ENCODE data around the gene SLC12A4. TPM values are rescaled to one million over a fixed set of nuclear protein-coding genes. Genes with fewer than 3 reads are reported as not detected.
A peak's percentile ranks its signal among the peaks of the same experiment; 100 is the strongest.

The SLC12A4 gene
- total and polyA plus RNA-seq, 5 experiments from 2014 or later: 3.0 to 36.4 (median 5.6) TPM

DNA sequence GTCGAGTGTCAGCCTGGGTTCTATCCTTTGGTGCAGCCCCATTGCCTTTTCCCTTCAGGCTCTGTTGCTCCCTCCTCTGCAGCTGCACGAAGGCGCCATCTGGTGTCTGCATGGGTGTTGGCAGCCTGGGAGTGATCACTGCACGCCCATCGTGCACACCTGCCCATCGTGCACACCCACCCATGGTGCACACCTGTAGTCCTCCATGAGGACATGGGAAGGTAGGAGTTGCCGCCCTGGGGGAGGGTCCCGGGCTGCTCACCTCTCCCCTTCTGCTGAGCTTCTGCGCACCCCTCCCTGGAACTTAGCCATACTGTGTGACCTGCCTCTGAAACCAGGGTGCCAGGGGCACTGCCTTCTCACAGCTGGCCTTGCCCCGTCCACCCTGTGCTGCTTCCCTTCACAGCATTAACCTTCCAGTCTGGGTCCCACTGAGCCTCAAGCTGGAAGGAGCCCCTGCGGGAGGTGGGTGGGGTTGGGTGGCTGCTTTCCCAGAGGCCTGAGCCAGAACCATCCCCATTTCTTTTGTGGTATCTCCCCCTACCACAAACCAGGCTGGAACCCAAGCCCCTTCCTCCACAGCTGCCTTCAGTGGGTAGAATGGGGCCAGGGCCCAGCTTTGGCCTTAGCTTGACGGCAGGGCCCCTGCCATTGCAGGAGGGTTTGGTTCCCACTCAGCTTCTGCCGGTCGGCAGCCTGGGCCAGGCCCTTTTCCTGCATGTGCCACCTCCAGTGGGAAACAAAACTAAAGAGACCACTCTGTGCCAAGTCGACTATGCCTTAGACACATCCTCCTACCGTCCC lies 39.7 kb downstream of the SLC12A4 start:
- Mint-ChIP-seq H3K36me3 (peaks cover 0 to 19% (median 0%) of the 10 kb centered on the region in 3 donors), H3K27ac (peak overlapping the region in 7 of 10 donors; percentile 6 to 63 (median 40)), H3K27me3 (no peaks in the 10 kb centered on the region), H3K4me1 (peaks cover 5 to 13% (median 10%) of the 10 kb centered on the region in 4 donors), H3K9me3 (no peaks in the 10 kb centered on the region), H3K4me3 (no peak overlapping the region)
- DNase-seq (peak; percentile 54 to 85 (median 68)), ATAC-seq (peak; percentile 90 to 91)
- POLR2A ChIA-PET: interaction anchor here (0.6 to 1.5 kb wide), 9 partner anchors 8 to 408 kb away, joined by 3 to 5 read pairs (median 3); partner anchors contain the start of gene PSMB10

DNA sequence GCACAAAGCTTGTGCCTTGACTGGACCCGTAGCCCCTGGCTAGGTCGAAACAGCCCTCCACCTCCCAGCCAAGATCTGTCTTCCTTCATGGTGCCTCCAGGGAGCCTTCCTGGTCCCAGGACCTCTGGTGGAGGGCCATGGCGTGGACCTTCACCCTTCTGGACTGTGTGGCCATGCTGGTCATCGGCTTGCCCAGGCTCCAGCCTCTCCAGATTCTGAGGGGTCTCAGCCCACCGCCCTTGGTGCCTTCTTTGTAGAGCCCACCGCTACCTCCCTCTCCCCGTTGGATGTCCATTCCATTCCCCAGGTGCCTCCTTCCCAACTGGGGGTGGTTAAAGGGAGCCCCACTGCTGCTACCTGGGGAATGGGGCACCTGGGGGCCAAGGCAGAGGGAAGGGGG lies 40.3 kb downstream of the SLC12A4 start:
- H3K9me3 Mint-ChIP-seq: no peaks in the 10 kb centered on the region
- POLR2A ChIA-PET: interaction anchor here (0.6 to 1.5 kb wide), 8 partner anchors 8 to 407 kb away, joined by 3 to 5 read pairs (median 3); partner anchors contain the start of gene PSMB10
- H3K4me3 Mint-ChIP-seq: no peak overlapping the region
- ATAC-seq (peak in 1 of 2 donors; percentile 6), DNase-seq (no peak)
- no peaks in the 10 kb centered on the region for H3K27me3 Mint-ChIP-seq
- peaks cover 0 to 13% (median 0%) of the 10 kb centered on the region in 3 donors for H3K36me3 Mint-ChIP-seq
- peaks cover 5 to 11% (median 8%) of the 10 kb centered on the region in 4 donors for H3K4me1 Mint-ChIP-seq
- peak overlapping the region in 6 of 10 donors; percentile 7 to 77 (median 52) for H3K27ac Mint-ChIP-seq

- peaks cover 8 to 13% (median 10%) of the 10 kb centered on the region in 4 donors for H3K4me1 Mint-ChIP-seq
- no peaks in the 10 kb centered on the region for H3K27me3 Mint-ChIP-seq
- peak overlapping the region in 1 of 10 donors; percentile 77 for H3K27ac Mint-ChIP-seq
- no peaks in the 10 kb centered on the region for H3K9me3 Mint-ChIP-seq
- ATAC-seq: no peak
- POLR2A ChIA-PET: interaction anchor here (0.6 to 1.5 kb wide), 3 partner anchors 9 to 84 kb away, joined by 4 to 5 read pairs (median 4); partner anchors contain the start of genes LCAT and PSMB10
- no peak for DNase-seq
- peaks cover 0 to 9% (median 0%) of the 10 kb centered on the region in 3 donors for H3K36me3 Mint-ChIP-seq
- H3K4me3 Mint-ChIP-seq: no peak overlapping the region
Measured at GRCh38 chr16:67927131-67927941, 41.1 kb downstream of the SLC12A4 start.

DNA sequence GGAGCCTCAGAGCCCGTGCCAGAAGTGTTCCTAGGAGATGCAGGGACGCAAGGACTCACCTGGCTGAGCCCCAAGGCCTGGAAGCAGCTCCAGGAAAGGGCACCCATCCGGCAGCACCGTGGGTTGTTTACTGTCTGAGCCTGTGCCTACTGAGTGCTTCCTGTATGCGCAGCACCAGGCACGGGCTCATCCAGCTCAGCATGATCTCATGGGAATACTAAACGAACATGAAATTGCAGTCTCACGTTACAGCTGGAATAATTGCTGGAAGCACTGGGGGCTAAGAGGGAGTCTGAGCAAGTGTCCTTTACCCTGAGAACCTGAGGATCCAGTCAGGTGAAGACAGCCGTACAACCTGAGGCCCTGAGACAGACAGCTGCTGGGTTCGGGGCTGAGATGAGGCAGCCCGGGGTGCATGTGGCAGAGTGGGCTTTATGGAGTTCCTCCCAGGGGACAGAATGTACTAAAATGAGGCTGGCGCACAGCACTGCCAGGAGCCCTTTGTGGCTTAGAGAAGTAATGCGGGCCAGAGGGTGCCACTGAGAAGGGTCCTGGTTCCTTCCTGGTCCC lies 42.2 kb downstream of the SLC12A4 start:
- DNase-seq (no peak), ATAC-seq (no peak)
- peaks cover 0 to 9% (median 0%) of the 10 kb centered on the region in 3 donors for H3K36me3 Mint-ChIP-seq
- POLR2A ChIA-PET: interaction anchor here (0.9 to 1.0 kb wide), 2 partner anchors 9 to 66 kb away, joined by 3 to 6 read pairs; no protein-coding TSS in a partner anchor
- no peak overlapping the region for H3K4me3 Mint-ChIP-seq
- H3K27ac Mint-ChIP-seq: peak overlapping the region in 4 of 10 donors; percentile 33 to 69 (median 49)
- H3K27me3 Mint-ChIP-seq: no peaks in the 10 kb centered on the region
- H3K4me1 Mint-ChIP-seq: peaks cover 10 to 18% (median 15%) of the 10 kb centered on the region in 4 donors
- H3K9me3 Mint-ChIP-seq: no peaks in the 10 kb centered on the region

GRCh38 chr16:67924140-67924906 lies 44.1 kb downstream of the SLC12A4 start:
- H3K27me3 Mint-ChIP-seq: no peaks in the 10 kb centered on the region
- H3K4me1 Mint-ChIP-seq: peaks cover 14 to 18% (median 16%) of the 10 kb centered on the region in 4 donors
- peak overlapping the region in 4 of 10 donors; percentile 4 to 49 (median 18) for H3K27ac Mint-ChIP-seq
- H3K4me3 Mint-ChIP-seq: no peak overlapping the region
- H3K36me3 Mint-ChIP-seq: peaks cover 0 to 5% (median 0%) of the 10 kb centered on the region in 3 donors
- POLR2A ChIA-PET: interaction anchor here (0.5 to 1.4 kb wide), 3 partner anchors 11 to 29 kb away, joined by 3 to 8 read pairs (median 4); no protein-coding TSS in a partner anchor
- H3K9me3 Mint-ChIP-seq: no peaks in the 10 kb centered on the region
- ATAC-seq (no peak), DNase-seq (no peak)

- H3K4me3 Mint-ChIP-seq: no peak overlapping the region
- H3K27ac Mint-ChIP-seq: peak overlapping the region in 3 of 10 donors; percentile 17 to 31 (median 27)
- H3K27me3 Mint-ChIP-seq: no peaks in the 10 kb centered on the region
- H3K4me1 Mint-ChIP-seq: peaks cover 14 to 23% (median 16%) of the 10 kb centered on the region in 4 donors
- peaks cover 0 to 5% (median 0%) of the 10 kb centered on the region in 3 donors for H3K36me3 Mint-ChIP-seq
- POLR2A ChIA-PET: interaction anchor here (0.6 to 1.4 kb wide), 2 partner anchors 12 to 364 kb away, joined by 3 to 8 read pairs; no protein-coding TSS in a partner anchor
- H3K9me3 Mint-ChIP-seq: no peaks in the 10 kb centered on the region
- DNase-seq (no peak), ATAC-seq (no peak)
Measured at GRCh38 chr16:67923414-67924116, 44.9 kb downstream of the SLC12A4 start.

DNA sequence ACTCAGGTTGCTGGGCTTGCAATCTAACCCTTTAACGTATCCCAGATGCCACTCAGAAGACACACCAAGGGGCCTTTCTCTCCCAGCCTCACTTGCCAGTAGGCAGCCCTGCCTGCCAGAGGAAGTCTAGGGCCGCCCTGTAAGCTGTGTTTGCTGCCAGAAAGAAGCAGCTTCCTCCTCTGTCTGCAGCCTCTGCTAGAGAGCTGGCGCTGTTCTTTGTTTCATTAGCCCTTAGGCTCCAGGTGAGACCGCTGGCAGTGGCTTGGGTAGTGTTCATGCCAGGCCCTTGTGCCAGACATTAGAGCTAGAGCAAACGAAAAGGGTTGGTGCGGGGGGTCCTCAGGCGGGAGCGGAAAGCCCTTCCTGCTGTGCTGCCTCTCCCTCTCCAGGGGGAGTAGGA lies 45.7 kb downstream of the SLC12A4 start:
- peaks cover 0 to 3% (median 0%) of the 10 kb centered on the region in 3 donors for H3K36me3 Mint-ChIP-seq
- POLR2A ChIA-PET: interaction anchor here (0.6 to 1.2 kb wide), 3 partner anchors 8 to 364 kb away, joined by 3 to 4 read pairs (median 3); no protein-coding TSS in a partner anchor
- H3K4me1 Mint-ChIP-seq: peaks cover 9 to 26% (median 18%) of the 10 kb centered on the region in 4 donors
- no peaks in the 10 kb centered on the region for H3K27me3 Mint-ChIP-seq
- peak overlapping the region in 1 of 10 donors; percentile 31 for H3K27ac Mint-ChIP-seq
- no peak for ATAC-seq
- no peak for DNase-seq
- H3K9me3 Mint-ChIP-seq: no peaks in the 10 kb centered on the region
- H3K4me3 Mint-ChIP-seq: no peak overlapping the region

GRCh38 chr16:67922221-67922620 lies 46.2 kb downstream of the SLC12A4 start:
- Mint-ChIP-seq H3K4me1 (peaks cover 14 to 32% (median 23%) of the 10 kb centered on the region in 4 donors), H3K4me3 (no peak overlapping the region), H3K9me3 (no peaks in the 10 kb centered on the region), H3K36me3 (peaks cover 0 to 7% (median 0%) of the 10 kb centered on the region in 3 donors), H3K27ac (peak overlapping the region in 5 of 10 donors; percentile 22 to 44 (median 37)), H3K27me3 (no peaks in the 10 kb centered on the region)
- POLR2A ChIA-PET: interaction anchor here (1.0 to 1.2 kb wide), 2 partner anchors 8 to 13 kb away, joined by 3 to 4 read pairs; no protein-coding TSS in a partner anchor
- ATAC-seq: no peak
- no peak for DNase-seq

DNA sequence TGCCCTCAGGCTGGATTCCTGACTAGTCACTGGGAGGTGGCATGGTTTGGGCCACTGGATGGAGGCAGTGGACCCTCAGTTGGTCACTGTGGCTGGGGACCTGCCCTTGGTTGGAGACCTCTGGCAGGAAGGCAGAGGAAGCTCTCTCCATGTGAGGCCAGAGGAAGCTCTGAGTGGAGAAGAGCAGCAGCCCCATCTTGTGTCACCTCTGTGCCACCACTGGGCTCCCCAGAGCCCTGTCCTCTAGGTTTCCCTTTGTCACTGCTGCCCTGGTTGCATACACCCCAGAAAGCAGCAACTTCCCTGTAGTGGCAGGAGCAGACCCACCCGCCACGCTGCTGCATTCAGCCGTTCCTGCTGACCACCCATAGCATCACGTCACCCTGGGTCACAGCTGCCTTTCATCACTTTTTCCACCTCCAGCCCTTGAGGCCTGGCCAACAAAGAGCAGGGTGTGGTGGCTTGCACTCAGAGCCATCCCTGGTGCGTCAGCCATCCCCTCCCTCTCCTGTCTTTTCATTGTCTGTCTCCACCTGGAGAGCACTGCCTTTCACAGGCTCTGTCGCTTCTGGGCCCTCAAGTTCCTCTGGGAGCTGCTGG lies 48.7 kb downstream of the SLC12A4 start:
- no peak overlapping the region for H3K4me3 Mint-ChIP-seq
- H3K36me3 Mint-ChIP-seq: peaks cover 0 to 21% (median 0%) of the 10 kb centered on the region in 3 donors
- peaks cover 27 to 47% (median 30%) of the 10 kb centered on the region in 4 donors for H3K4me1 Mint-ChIP-seq
- H3K27ac Mint-ChIP-seq: peak overlapping the region in 2 of 10 donors; percentile 29 to 51
- ATAC-seq: no peak
- no peaks in the 10 kb centered on the region for H3K27me3 Mint-ChIP-seq
- peak in 1 of 10 donors; percentile 31 for DNase-seq
- H3K9me3 Mint-ChIP-seq: no peaks in the 10 kb centered on the region
- POLR2A ChIA-PET: interaction anchor here (1.6 kb wide), 1 partner anchor 16 kb away, joined by 4 read pairs; no protein-coding TSS in a partner anchor

- ATAC-seq: no peak
- no peak for DNase-seq
- Mint-ChIP-seq H3K4me1 (peaks cover 30 to 53% (median 32%) of the 10 kb centered on the region in 4 donors), H3K27ac (peak overlapping the region in 5 of 10 donors; percentile 38 to 82 (median 63)), H3K36me3 (peaks cover 0 to 28% (median 0%) of the 10 kb centered on the region in 3 donors), H3K9me3 (no peaks in the 10 kb centered on the region), H3K4me3 (no peak overlapping the region), H3K27me3 (no peaks in the 10 kb centered on the region)
- POLR2A ChIA-PET: interaction anchor here (0.5 kb wide), 1 partner anchor 627 kb away, joined by 3 read pairs; no protein-coding TSS in a partner anchor
Measured at GRCh38 chr16:67917852-67918236, 50.6 kb downstream of the SLC12A4 start.
